Right cardiac atrium (tissue), 5 donors: ENCODE measurements around the gene ADGRL2. TPM values are rescaled to one million over a fixed set of nuclear protein-coding genes. Genes with fewer than 3 reads are reported as not detected.

Experiments
- ATAC-seq, 2 donors: fragments of 200-7000 bp; cut with Tn5 transposase; one replicate each; pipeline versions ENCODE4 v1.8.0 to v1.9.1; 2020; ENCODE audit warnings: moderate library complexity in 2 of 2, mild to moderate bottlenecking in 1 of 2
- DNase-seq, 3 donors: peaks; one replicate each; pipeline ENCODE4 v3.0.0-alpha.2; 2020
- H3K27ac ChIP-seq: one replicate; pipeline ENCODE4 v1.5.1; 2013; ENCODE audit warnings: mild to moderate bottlenecking, low read length, control low read depth, moderate library complexity
- H3K27me3 ChIP-seq: one replicate; pipeline ENCODE4 v1.6.1; 2013; ENCODE audit not compliant: control insufficient read depth, insufficient read depth
- H3K4me1 ChIP-seq: one replicate; pipeline ENCODE4 v1.6.1; 2013; ENCODE audit warnings: low read length; ENCODE audit not compliant: control insufficient read depth, insufficient read depth
- H3K4me3 ChIP-seq: one replicate; pipeline ENCODE4 v1.5.1; 2013; ENCODE audit warnings: low read length, control low read depth
- H3K9me3 ChIP-seq: one replicate; pipeline ENCODE4 v1.6.1; 2013; ENCODE audit warnings: low read length; ENCODE audit not compliant: control insufficient read depth
- WGBS: extraction: QIAGEN DNeasy Blood & Tissue Kit; methylation state at CpG from one replicate; pipeline ENCODE4 v1.1.7; 2013; 5-methylcytosine and 5-hydroxymethylcytosine counted together
- intact Hi-C, 4 donors: fragments of 100-400 bp; cut with DNase I; formaldehyde crosslinking; loops; one replicate each; pipeline versions ENCODE4 v1.11.0 to v1.14.0; 2022 to 2023
- polyA plus RNA-seq: library from polyadenylated mRNA; stranded (reverse); fragments of 200-250 nt; gene quantifications from one replicate; pipeline ENCODE4 v1.2.3, GENCODE V29; 2013
- total RNA-seq, 4 donors: library from RNA; stranded (reverse); fragmentation: NEBNext Ultra II Directional; extraction: Animal tissue kit (Norgen Biotek cat#: 25700); gene quantifications; one replicate each; pipeline ENCODE4 v1.2.1, GENCODE V29; 2021
- donor health status: healthy with polysubstance abuse.
- donor health status: DM: no; HTN: yes; CAD: no.
- donor health status: DM: no; HTN: no; CAD: no.
- donor health status: DM: no; HTN: yes; CAD: no; lungs with severe emphysema.
- donor health status: DM: yes; HTN: yes; CAD: no.

Gene ADGRL2
- total and polyA plus RNA-seq, 5 donors, result 41.5 to 78.2 (median 70.0) TPM

- Histone ChIP-seq H3K4me3 (no peak overlapping the region), H3K27me3 (no peaks in the 10 kb centered on the region), H3K27ac (no peak overlapping the region), H3K4me1 (no peaks in the 10 kb centered on the region), H3K9me3 (no peaks in the 10 kb centered on the region)
- 78% methylated on average over 3 of the region's 3 CpGs for WGBS
- no peak for ATAC-seq
- no peak for DNase-seq
- intact Hi-C loops, result no loop called here
These were observed 150.0 kb downstream of the ADGRL2 start for GRCh38 chr1:81950591-81951244.

GRCh38 chr1:81954534-81955020, 153.8 kb downstream of the ADGRL2 start:
- WGBS, result 83% methylated on average over 8 of the region's 8 CpGs
- intact Hi-C loops, result no loop called here
- no peak for DNase-seq
- Histone ChIP-seq H3K4me1 (no peaks in the 10 kb centered on the region), H3K4me3 (no peak overlapping the region), H3K27ac (no peak overlapping the region), H3K27me3 (no peaks in the 10 kb centered on the region), H3K9me3 (no peaks in the 10 kb centered on the region)
- ATAC-seq, result no peak

GRCh38 chr1:81967951-81968350, 167.2 kb downstream of the ADGRL2 start:
- Histone ChIP-seq H3K27me3 (no peaks in the 10 kb centered on the region), H3K27ac (no peak overlapping the region), H3K4me1 (no peaks in the 10 kb centered on the region), H3K4me3 (no peak overlapping the region), H3K9me3 (no peaks in the 10 kb centered on the region)
- ATAC-seq, result no peak
- WGBS, result 94% methylated on average over 3 of the region's 3 CpGs
- no peak for DNase-seq
- intact Hi-C loops, result no loop called here

- H3K27me3 ChIP-seq, result no peaks in the 10 kb centered on the region
- intact Hi-C loops, result loop anchor here in 1 of 4 donors (10.0 kb wide), 1 partner anchor 166 kb away; the partner anchor contains the start of gene ADGRL2
- WGBS, result 95% methylated on average over 3 of the region's 3 CpGs
These were observed 169.7 kb downstream of the ADGRL2 start for GRCh38 chr1:81970416-81970815.

GRCh38 chr1:81974222-81974841, 173.6 kb downstream of the ADGRL2 start:
- Histone ChIP-seq H3K4me1 (peaks cover 1% of the 10 kb centered on the region), H3K9me3 (no peaks in the 10 kb centered on the region), H3K27ac (no peak overlapping the region), H3K4me3 (no peak overlapping the region), H3K27me3 (no peaks in the 10 kb centered on the region)
- intact Hi-C loops, result loop anchor here in 1 of 4 donors (10.0 kb wide), 1 partner anchor 170 kb away; the partner anchor contains the start of gene ADGRL2
- no peak for DNase-seq
- ATAC-seq, result peak; percentile 64 to 85
- WGBS, result 42% methylated on average over 4 of the region's 4 CpGs

More at GRCh38 chr1:81970416-81970815, 169.7 kb downstream of the ADGRL2 start:
- no peak for ATAC-seq
- Histone ChIP-seq H3K4me3 (no peak overlapping the region), H3K4me1 (peaks cover 1% of the 10 kb centered on the region), H3K9me3 (no peaks in the 10 kb centered on the region), H3K27ac (no peak overlapping the region)
- DNase-seq, result no peak

GRCh38 chr1:81974883-81975555, 174.3 kb downstream of the ADGRL2 start:
- no peak for ATAC-seq
- intact Hi-C loops, result loop anchor here in 1 of 4 donors (10.0 kb wide), 1 partner anchor 170 kb away; the partner anchor contains the start of gene ADGRL2

GRCh38 chr1:81976539-81976938, 175.8 kb downstream of the ADGRL2 start:
- peaks cover 1% of the 10 kb centered on the region for H3K4me1 ChIP-seq
- no peaks in the 10 kb centered on the region for H3K27me3 ChIP-seq
- H3K4me3 ChIP-seq, result no peak overlapping the region
- no peak for ATAC-seq
- H3K9me3 ChIP-seq, result no peaks in the 10 kb centered on the region
- 72% methylated on average over 2 of the region's 2 CpGs for WGBS
- no peak for DNase-seq
- H3K27ac ChIP-seq, result no peak overlapping the region
- intact Hi-C loops, result loop anchor here in 1 of 4 donors (10.0 kb wide), 1 partner anchor 172 kb away; the partner anchor contains the start of gene ADGRL2

More at GRCh38 chr1:81974883-81975555, 174.3 kb downstream of the ADGRL2 start:
- Histone ChIP-seq H3K4me1 (peaks cover 1% of the 10 kb centered on the region), H3K27ac (no peak overlapping the region), H3K9me3 (no peaks in the 10 kb centered on the region), H3K27me3 (no peaks in the 10 kb centered on the region), H3K4me3 (no peak overlapping the region)
- no peak for DNase-seq
- 92% methylated on average over 3 of the region's 3 CpGs for WGBS

GRCh38 chr1:81978945-81979344, 178.2 kb downstream of the ADGRL2 start:
- DNase-seq (no peak), ATAC-seq (no peak)
- no peak overlapping the region for H3K4me3 ChIP-seq
- H3K27ac ChIP-seq, result no peak overlapping the region
- H3K27me3 ChIP-seq, result no peaks in the 10 kb centered on the region
- no peaks in the 10 kb centered on the region for H3K9me3 ChIP-seq
- intact Hi-C loops, result loop anchor here in 1 of 4 donors (10.0 kb wide), 1 partner anchor 174 kb away; the partner anchor contains the start of gene ADGRL2
- peaks cover 1% of the 10 kb centered on the region for H3K4me1 ChIP-seq

- intact Hi-C loops, result no loop called here
- no peaks in the 10 kb centered on the region for H3K27me3 ChIP-seq
These were observed 181.8 kb downstream of the ADGRL2 start for GRCh38 chr1:81982523-81982922.

GRCh38 chr1:81989524-81989923, 188.8 kb downstream of the ADGRL2 start:
- intact Hi-C loops, result no loop called here
- 66% methylated on average over 1 of the region's 1 CpG for WGBS
- DNase-seq, result no peak
- H3K27ac ChIP-seq, result no peak overlapping the region
- no peaks in the 10 kb centered on the region for H3K9me3 ChIP-seq
- no peaks in the 10 kb centered on the region for H3K4me1 ChIP-seq
- H3K4me3 ChIP-seq, result no peak overlapping the region
- ATAC-seq, result no peak
- H3K27me3 ChIP-seq, result no peaks in the 10 kb centered on the region

More at GRCh38 chr1:81982523-81982922, 181.8 kb downstream of the ADGRL2 start:
- Histone ChIP-seq H3K9me3 (no peaks in the 10 kb centered on the region), H3K27ac (no peak overlapping the region), H3K4me3 (no peak overlapping the region), H3K4me1 (no peaks in the 10 kb centered on the region)
- no peak for DNase-seq
- WGBS, result 93% methylated on average over 2 of the region's 2 CpGs
- no peak for ATAC-seq

GRCh38 chr1:81990241-81990640, 189.5 kb downstream of the ADGRL2 start:
- Histone ChIP-seq H3K4me3 (no peak overlapping the region), H3K4me1 (no peaks in the 10 kb centered on the region), H3K27ac (no peak overlapping the region), H3K9me3 (no peaks in the 10 kb centered on the region), H3K27me3 (no peaks in the 10 kb centered on the region)
- ATAC-seq (no peak), DNase-seq (no peak)
- 91% methylated on average over 7 of the region's 7 CpGs for WGBS
- intact Hi-C loops, result no loop called here
